ENCODE data around the gene ZC3H10. TPM values are rescaled to one million over a fixed set of nuclear protein-coding genes. Genes with fewer than 3 reads are reported as not detected.

ZC3H10 gene
- total and polyA plus RNA-seq, 2 of the 4 experiments (the other 2 are of a cell fraction): 1.5 to 3.6 TPM

- POLR2A ChIA-PET (ENCODE audit: unreplicated experiment): no interaction called here
- no peak overlapping the region for H2BK5ac ChIP-seq (ENCODE audit: low read depth, low read length, poor library complexity, severe bottlenecking)
- peaks cover 6% of the 10 kb centered on the region; the same call in 1 of the 2 replicates for H3K4me1 ChIP-seq (ENCODE audit: control insufficient read depth, insufficient read depth, low read length)
- H3K4ac ChIP-seq (ENCODE audit: low read depth, low read length): peak overlapping the region; percentile 81; the same call in 1 of the 2 replicates
- H4K91ac ChIP-seq (ENCODE audit: insufficient read depth, low read depth, low read length): peak overlapping the region; percentile 81
- H4K5ac ChIP-seq (ENCODE audit: low read depth, low read length): no peak overlapping the region
- TF ChIP-seq BHLHE40 (IDR thresholded peaks at IDR 0.05; ENCODE audit: low read depth, low read length): no peak
- BruUV-seq (replicated peaks): TSS peak; percentile 4
- peak overlapping the region; percentile 83; the same call in 1 of the 2 replicates for H3K14ac ChIP-seq (replicated peaks; ENCODE audit: low read depth, low read length)
- in situ Hi-C loops (cut with MboI; ENCODE audit: low sequenced_read_pairs) (loop anchor here (5.0 kb wide), 1 partner anchor 57 kb away; the partner anchor contains the start of gene SMARCC2), intact Hi-C loops (cut with micrococcal nuclease) (no loop called here), dilution Hi-C loops (cut with HindIII; ENCODE audit: low sequenced_read_pairs, unreplicated experiment) (no loop called here)
- H3K9me3 ChIP-seq (ENCODE audit: control insufficient read depth, insufficient read depth, low read length): no peaks in the 10 kb centered on the region
- H3K23ac ChIP-seq (ENCODE audit: low read depth, low read length): peak overlapping the region; percentile 80; the same call in 1 of the 2 replicates
- ATAC-seq (ENCODE audit: low read depth): no peak
- H2AK5ac ChIP-seq (ENCODE audit: low read depth, low read length): peak overlapping the region; percentile 66; the same call in 1 of the 2 replicates
- peak overlapping the region in 1 of 2 experiments; percentile 73; a peak in 1 of 4 replicates for H4K8ac ChIP-seq (ENCODE audit: low read depth in 2 of 2, low read length in 2 of 2)
- WGBS, 2 experiments (ENCODE audit: extremely low coverage in 2 of 2, insufficient read length in 1 of 2): 82% methylated on average over 6 of the region's 22 CpGs; no CpG with 5 or more reads in 1 of the 2 experiments
- DNase-seq: no peak
- peaks cover 36% of the 10 kb centered on the region for H3K36me3 ChIP-seq (ENCODE audit: control insufficient read depth, insufficient read depth, low read length)
- H2BK120ac ChIP-seq (ENCODE audit: low read depth, low read length): no peak overlapping the region
- H3K9ac ChIP-seq (ENCODE audit: low read depth, low read length): no peak overlapping the region
- no peak overlapping the region for H3K18ac ChIP-seq (ENCODE audit: low read depth, low read length)
- no peak overlapping the region for H2BK15ac ChIP-seq (ENCODE audit: low read depth, low read length)
- H3K4me2 ChIP-seq (ENCODE audit: low read depth, low read length): peak overlapping the region; percentile 92
- H3K4me3 ChIP-seq (ENCODE audit: insufficient read depth, low read depth, low read length): no peak overlapping the region
- no peak overlapping the region for H2BK20ac ChIP-seq (ENCODE audit: low read depth, low read length)
- no peaks in the 10 kb centered on the region for H3K27me3 ChIP-seq (ENCODE audit: control insufficient read depth, insufficient read depth, low read length)
- peak overlapping the region; percentile 95 for H2AK9ac ChIP-seq (replicated peaks; ENCODE audit: low read depth, low read length, poor library complexity)
- CTCF ChIA-PET: no interaction called here
- H3K9me1 ChIP-seq (ENCODE audit: insufficient read depth, low read length): no peaks in the 10 kb centered on the region
- peaks cover 44 to 76% of the 10 kb centered on the region in 2 experiments for H3K79me1 ChIP-seq (ENCODE audit: low read depth in 1 of 2, low read length in 2 of 2)
- H3K27ac ChIP-seq (ENCODE audit: insufficient read depth, low read length): no peak overlapping the region
- peak overlapping the region; percentile 42; the same call in 1 of the 2 replicates for H3K56ac ChIP-seq (ENCODE audit: extremely low read depth, insufficient read depth, low read length)
- peak overlapping the region; percentile 52 for H2AFZ ChIP-seq (replicated peaks; ENCODE audit: low read length, poor library complexity)
- no peaks in the 10 kb centered on the region for H4K20me1 ChIP-seq (ENCODE audit: insufficient read depth, low read length)
Observed at GRCh38 chr12:56129942-56130495, 12.0 kb downstream of the ZC3H10 start.

All from IMR-90 (cell line).